CD14-positive monocyte (primary cell): ENCODE results near the gene TRABD2B. TPM values are rescaled to one million over a fixed set of nuclear protein-coding genes. Genes with fewer than 3 reads are reported as not detected.

Experiments
- DNase-seq, 3 donors: peaks; one replicate each; pipeline ENCODE4 v3.0.0-alpha.2; 2011 to 2022
- H2AFZ ChIP-seq: 2 replicates; pipeline ENCODE4 v1.6.0; 2012; ENCODE audit warnings: mild to moderate bottlenecking, low read depth, low read length, inconsistent platforms; ENCODE audit not compliant: insufficient read depth, poor library complexity, severe bottlenecking
- H3K27ac ChIP-seq, 2 donors: 1 replicate in 1 of 2; 2 replicates in 1 of 2; pipeline ENCODE4 v1.5.1; 2012 to 2013; ENCODE audit warnings: low read length in 2 of 2, control low read depth in 1 of 2, inconsistent platforms in 1 of 2, low read depth in 1 of 2, mild to moderate bottlenecking in 1 of 2
- H3K27me3 ChIP-seq, 2 donors: one replicate each; pipeline versions ENCODE4 v1.6.0 to v1.6.1; 2011 to 2013; ENCODE audit warnings: low read length in 2 of 2; ENCODE audit not compliant: control insufficient read depth in 2 of 2, insufficient read depth in 2 of 2
- H3K36me3 ChIP-seq, 2 donors: replicated peaks in 1 of 2; 1 replicate in 1 of 2; 2 replicates in 1 of 2; pipeline versions ENCODE4 v1.5.1 to v1.6.1; 2012 to 2013; ENCODE audit warnings: low read length in 2 of 2, control low read depth in 1 of 2, inconsistent platforms in 1 of 2, mild to moderate bottlenecking in 1 of 2; ENCODE audit not compliant: insufficient read depth in 2 of 2, control insufficient read depth in 1 of 2
- H3K4me1 ChIP-seq, 2 donors: 1 replicate in 1 of 2; 2 replicates in 1 of 2; pipeline versions ENCODE4 v1.5.1 to v1.6.1; 2012 to 2013; ENCODE audit warnings: low read length in 2 of 2, control low read depth in 1 of 2, inconsistent platforms in 1 of 2, mild to moderate bottlenecking in 1 of 2, moderate library complexity in 1 of 2; ENCODE audit not compliant: insufficient read depth in 2 of 2, control insufficient read depth in 1 of 2
- H3K4me2 ChIP-seq: replicated peaks from 2 replicates; pipeline ENCODE3; 2012; ENCODE audit warnings: low read length, moderate library complexity, mild to moderate bottlenecking; ENCODE audit not compliant: poor library complexity, severe bottlenecking; ENCODE audit errors: extremely low read depth
- H3K4me3 ChIP-seq, 3 experiments: fragments of 200-600 bp in 1 of 3; sonication (generic) in 1 of 3; replicated peaks in 1 of 3; 1 replicate in 2 of 3; 2 replicates in 1 of 3; pipeline ENCODE4 v1.5.1; 2011 to 2013; ENCODE audit warnings: low read length in 3 of 3, mild to moderate bottlenecking in 3 of 3, control low read depth in 2 of 3, low read depth in 2 of 3, inconsistent platforms in 1 of 3, moderate library complexity in 1 of 3
- H3K79me2 ChIP-seq: 2 replicates; pipeline ENCODE4 v1.6.0; 2012; ENCODE audit warnings: mild to moderate bottlenecking, control low read depth, inconsistent platforms, low read length, moderate library complexity; ENCODE audit not compliant: insufficient read depth
- H3K9ac ChIP-seq: 2 replicates; pipeline ENCODE4 v1.6.0; 2017; ENCODE audit warnings: low read length, mild to moderate bottlenecking; ENCODE audit not compliant: insufficient read depth, poor library complexity, severe bottlenecking
- H3K9me3 ChIP-seq, 2 donors: replicated peaks in 1 of 2; 1 replicate in 1 of 2; 2 replicates in 1 of 2; pipeline versions ENCODE4 v1.5.1 to v1.6.1; 2012 to 2013; ENCODE audit warnings: low read length in 2 of 2, control low read depth in 1 of 2; ENCODE audit not compliant: control insufficient read depth in 1 of 2, insufficient read depth in 1 of 2
- H4K20me1 ChIP-seq: 2 replicates; pipeline ENCODE4 v1.6.0; 2012; ENCODE audit warnings: mild to moderate bottlenecking, low read length, control low read depth, moderate library complexity; ENCODE audit not compliant: insufficient read depth
- H3K27ac Mint-ChIP-seq, 7 donors: one replicate each; pipeline ENCODE4 v1.8.0; 2020; ENCODE audit warnings: mild to moderate bottlenecking in 7 of 7, mixed read lengths in 7 of 7, moderate library complexity in 6 of 7, inconsistent platforms in 2 of 7
- H3K27me3 Mint-ChIP-seq, 3 donors: one replicate each; pipeline ENCODE4 v1.8.0; 2021 to 2022; ENCODE audit warnings: low read depth in 3 of 3, mild to moderate bottlenecking in 3 of 3, mixed read lengths in 3 of 3, moderate library complexity in 3 of 3, inconsistent platforms in 1 of 3
- H3K36me3 Mint-ChIP-seq, 2 donors: one replicate each; pipeline ENCODE4 v1.8.0; 2020; ENCODE audit warnings: mixed read lengths in 2 of 2, inconsistent platforms in 1 of 2, mild to moderate bottlenecking in 1 of 2
- H3K4me1 Mint-ChIP-seq: one replicate; pipeline ENCODE4 v1.8.0; 2020; ENCODE audit warnings: mild to moderate bottlenecking, mixed read lengths
- H3K4me3 Mint-ChIP-seq, 2 donors: one replicate each; pipeline ENCODE4 v1.8.0; 2020; ENCODE audit warnings: mild to moderate bottlenecking in 2 of 2, mixed read lengths in 2 of 2, moderate library complexity in 1 of 2
- H3K9me3 Mint-ChIP-seq, 7 donors: one replicate each; pipeline ENCODE4 v1.8.0; 2020 to 2022; ENCODE audit warnings: mixed read lengths in 7 of 7, mild to moderate bottlenecking in 6 of 7, moderate library complexity in 6 of 7, inconsistent platforms in 2 of 7
- CTCF ChIP-seq: fragments of 200-600 bp; IDR thresholded peaks from one replicate; pipeline ENCODE4 v1.8.0; 2022; ENCODE audit warnings: antibody characterized with exemption, mild to moderate bottlenecking
- WGBS: methylation state at CpG from one replicate; pipeline ENCODE4 v1.1.5; 2013; ENCODE audit warnings: missing lambda C conversion rate; ENCODE audit not compliant: insufficient coverage; 5-methylcytosine and 5-hydroxymethylcytosine counted together
- intact Hi-C, 2 donors: fragments of 100-400 bp; cut with micrococcal nuclease; formaldehyde crosslinking; loops; one replicate each; pipeline versions ENCODE4 v1.15.0 to v1.15.1; 2023
- polyA plus RNA-seq, 3 donors: library from polyadenylated mRNA; depleted of rRNA in 1 of 3; unstranded in 2 of 3; stranded (reverse) in 1 of 3; fragments of 300-500 nt in 2 of 3; fragments of >200 nt in 1 of 3; fragmentation: Illumina TruSeq in 2 of 3; gene quantifications; 1 replicate in 2 of 3; 2 replicates in 1 of 3; pipeline ENCODE4 v1.2.3, GENCODE V29; 2012 to 2021

The TRABD2B gene
- polyA plus RNA-seq, 3 donors = not detected

GRCh38 chr1:48003741-48004531 lies 6.8 kb upstream of the TRABD2B start:
- Histone ChIP-seq H3K4me1 (no peaks in the 10 kb centered on the region), H3K4me3 (no peak overlapping the region), H3K79me2 (no peaks in the 10 kb centered on the region), H4K20me1 (no peaks in the 10 kb centered on the region), H3K27ac (no peak overlapping the region), H3K27me3 (peaks cover 3 to 8% of the 10 kb centered on the region in 2 donors), H3K9ac (no peak overlapping the region), H3K36me3 (no peaks in the 10 kb centered on the region), H3K4me2 (no peak overlapping the region), H2AFZ (no peak overlapping the region), H3K9me3 (no peaks in the 10 kb centered on the region)
- Mint-ChIP-seq H3K27ac (no peak overlapping the region), H3K9me3 (no peaks in the 10 kb centered on the region), H3K36me3 (no peaks in the 10 kb centered on the region), H3K4me3 (no peak overlapping the region), H3K27me3 (peaks cover 14 to 22% (median 14%) of the 10 kb centered on the region in 3 donors), H3K4me1 (no peaks in the 10 kb centered on the region)
- intact Hi-C loops = no loop called here
- DNase-seq = no peak
- WGBS = 91% methylated on average over 4 of the region's 6 CpGs
- no peak for TF ChIP-seq CTCF

DNA sequence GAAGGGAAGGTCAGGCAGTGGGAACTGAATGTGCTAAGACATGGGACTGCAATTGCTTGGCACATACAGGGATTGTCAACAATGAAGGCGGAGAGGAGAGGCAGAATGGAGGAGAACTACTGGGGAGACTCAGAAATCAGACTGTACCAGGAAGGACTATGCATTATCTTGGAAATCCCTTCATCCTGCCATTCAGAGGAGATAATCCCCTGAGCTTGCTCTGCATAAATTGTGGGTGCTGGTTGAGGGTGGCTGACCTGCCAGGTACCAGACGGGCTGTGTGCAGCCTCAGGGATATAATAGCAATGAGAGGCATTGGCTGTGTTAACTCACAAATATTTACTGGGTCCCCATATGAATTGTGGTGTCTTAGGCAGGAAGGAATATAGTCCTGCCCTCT lies 5.0 kb upstream of the TRABD2B start:
- no peaks in the 10 kb centered on the region for H3K9me3 Mint-ChIP-seq
- Histone ChIP-seq H3K4me1 (peaks cover under 1 to 2% of the 10 kb centered on the region in 2 donors), H3K79me2 (no peaks in the 10 kb centered on the region), H3K9me3 (no peaks in the 10 kb centered on the region), H2AFZ (no peak overlapping the region), H3K4me3 (no peak overlapping the region), H3K27me3 (peaks cover 15 to 22% of the 10 kb centered on the region in 2 donors), H3K4me2 (no peak overlapping the region), H3K36me3 (no peaks in the 10 kb centered on the region), H3K9ac (no peak overlapping the region), H3K27ac (no peak overlapping the region), H4K20me1 (no peaks in the 10 kb centered on the region)
- intact Hi-C loops = no loop called here
- no peak for TF ChIP-seq CTCF
- H3K4me3 Mint-ChIP-seq = no peak overlapping the region
- peaks cover 2% of the 10 kb centered on the region for H3K4me1 Mint-ChIP-seq
- no peak for DNase-seq
- H3K36me3 Mint-ChIP-seq = no peaks in the 10 kb centered on the region
- H3K27ac Mint-ChIP-seq = no peak overlapping the region
- 100% methylated on average over 2 of the region's 2 CpGs for WGBS
- peaks cover 28 to 38% (median 28%) of the 10 kb centered on the region in 3 donors for H3K27me3 Mint-ChIP-seq
